Measurements from ENCODE around the gene ELL2. TPM values are rescaled to one million over a fixed set of nuclear protein-coding genes. Genes with fewer than 3 reads are reported as not detected.
"Not testable (repeated sequence)": the region's sequence is repeated elsewhere in the genome, so short reads cannot be mapped to it uniquely, and the experiment has no call there.

The ELL2 gene
- total RNA-seq, 1 donor from 2014 or later, result 21.6 TPM

DNA sequence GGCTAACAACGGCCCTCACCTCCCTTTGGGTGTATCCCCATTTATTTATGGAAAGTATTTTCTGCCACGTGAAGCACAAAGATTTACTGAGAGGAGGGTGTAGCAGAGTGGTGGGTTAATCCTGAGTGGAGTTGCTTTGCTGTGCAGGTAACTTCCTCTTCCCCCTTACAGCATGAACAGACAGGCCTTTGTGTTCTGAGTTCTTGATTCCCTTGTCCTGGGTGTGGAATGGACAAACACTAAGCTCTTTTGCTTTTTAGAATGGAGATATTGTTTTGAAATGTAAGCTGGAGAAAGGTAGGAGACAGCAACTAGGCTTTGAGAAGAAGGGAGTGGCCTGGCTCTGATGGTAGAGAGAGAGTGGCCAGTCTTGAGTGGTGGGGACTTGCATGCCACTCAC lies 122.0 kb downstream of the ELL2 start:
- peaks cover 3% of the 10 kb centered on the region for H3K27me3 Mint-ChIP-seq (ENCODE audit: unreplicated experiment)
- no peak for TF ChIP-seq CTCF (IDR thresholded peaks at IDR 0.05; ENCODE audit: unreplicated experiment)
- H3K9me3 Mint-ChIP-seq (ENCODE audit: unreplicated experiment), result no peaks in the 10 kb centered on the region
- DNase-seq (ENCODE audit: low spot score), result no peak
- H3K27ac Mint-ChIP-seq (ENCODE audit: unreplicated experiment), result no peak overlapping the region
- H3K36me3 Mint-ChIP-seq (ENCODE audit: low read depth, unreplicated experiment), result peaks cover 4% of the 10 kb centered on the region
- H3K4me3 Mint-ChIP-seq (ENCODE audit: unreplicated experiment), result no peak overlapping the region
- H3K4me1 Mint-ChIP-seq (ENCODE audit: unreplicated experiment), result peaks cover 14% of the 10 kb centered on the region

- Mint-ChIP-seq H3K4me1 (ENCODE audit: unreplicated experiment) (peaks cover 16% of the 10 kb centered on the region), H3K4me3 (ENCODE audit: unreplicated experiment) (no peak overlapping the region), H3K36me3 (ENCODE audit: low read depth, unreplicated experiment) (peaks cover 4% of the 10 kb centered on the region), H3K27me3 (ENCODE audit: unreplicated experiment) (peaks cover 3% of the 10 kb centered on the region), H3K9me3 (ENCODE audit: unreplicated experiment) (no peaks in the 10 kb centered on the region), H3K27ac (ENCODE audit: unreplicated experiment) (no peak overlapping the region)
- TF ChIP-seq CTCF (IDR thresholded peaks at IDR 0.05; ENCODE audit: unreplicated experiment), result no peak
- no peak for DNase-seq (ENCODE audit: low spot score)
These were observed 123.1 kb downstream of the ELL2 start for GRCh38 chr5:95838556-95838955.

DNA sequence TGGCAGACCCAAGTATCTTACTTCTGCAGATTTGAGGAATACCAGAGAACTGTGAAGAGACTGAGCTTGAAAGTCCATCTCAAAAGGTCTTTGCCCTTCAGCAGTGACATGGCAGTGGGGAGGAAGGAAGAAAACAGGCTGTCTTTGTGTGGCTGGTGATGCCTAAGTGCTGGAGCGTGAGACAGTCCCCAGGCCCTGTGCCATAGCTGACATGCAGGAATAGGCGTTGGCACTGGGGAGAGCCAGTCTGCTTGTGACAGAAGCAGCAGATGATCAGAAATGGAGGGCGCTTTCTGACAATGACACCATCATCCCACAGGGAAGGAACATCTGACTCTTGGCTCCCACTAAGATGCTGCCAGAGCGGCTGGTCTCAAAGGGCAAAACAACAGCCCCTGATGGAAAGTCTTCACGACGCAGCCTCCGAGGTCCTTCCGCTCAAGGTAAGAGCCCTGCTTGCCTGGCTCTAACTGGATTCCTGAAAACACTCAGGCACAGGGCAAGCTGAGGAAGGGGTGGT lies 123.6 kb downstream of the ELL2 start:
- no peak overlapping the region for H3K27ac Mint-ChIP-seq (ENCODE audit: unreplicated experiment)
- H3K9me3 Mint-ChIP-seq (ENCODE audit: unreplicated experiment), result no peaks in the 10 kb centered on the region
- no peak for DNase-seq (ENCODE audit: low spot score)
- H3K4me1 Mint-ChIP-seq (ENCODE audit: unreplicated experiment), result peaks cover 13% of the 10 kb centered on the region
- no peak overlapping the region for H3K4me3 Mint-ChIP-seq (ENCODE audit: unreplicated experiment)
- H3K27me3 Mint-ChIP-seq (ENCODE audit: unreplicated experiment), result peaks cover 3% of the 10 kb centered on the region
- TF ChIP-seq CTCF (IDR thresholded peaks at IDR 0.05; ENCODE audit: unreplicated experiment), result no peak
- peaks cover 4% of the 10 kb centered on the region for H3K36me3 Mint-ChIP-seq (ENCODE audit: low read depth, unreplicated experiment)

DNA sequence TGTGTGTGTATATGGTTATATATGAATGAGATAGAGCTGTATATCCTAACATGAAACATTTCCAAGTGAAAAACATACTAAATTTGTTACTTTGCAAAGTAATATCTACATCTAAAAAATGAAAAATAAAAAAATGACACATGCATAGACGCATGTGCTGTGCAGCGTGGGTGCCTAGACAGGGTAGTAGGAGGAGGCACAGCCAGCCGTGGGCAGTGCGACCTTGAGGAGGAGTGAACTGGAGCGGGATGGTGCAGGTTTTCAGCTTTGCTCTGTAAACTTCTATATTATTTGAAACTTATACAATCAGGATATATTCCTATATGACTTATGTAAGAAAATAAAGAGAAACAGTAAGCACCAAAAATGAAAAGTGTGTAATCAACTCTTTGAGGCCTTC lies 124.2 kb downstream of the ELL2 start:
- no peak for DNase-seq (ENCODE audit: low spot score)
- Mint-ChIP-seq H3K27ac (ENCODE audit: unreplicated experiment) (no peak overlapping the region), H3K4me3 (ENCODE audit: unreplicated experiment) (no peak overlapping the region), H3K4me1 (ENCODE audit: unreplicated experiment) (peaks cover 8% of the 10 kb centered on the region), H3K36me3 (ENCODE audit: low read depth, unreplicated experiment) (peaks cover 4% of the 10 kb centered on the region), H3K27me3 (ENCODE audit: unreplicated experiment) (peaks cover 3% of the 10 kb centered on the region), H3K9me3 (ENCODE audit: unreplicated experiment) (no peaks in the 10 kb centered on the region)
- TF ChIP-seq CTCF (IDR thresholded peaks at IDR 0.05; ENCODE audit: unreplicated experiment), result no peak

DNA sequence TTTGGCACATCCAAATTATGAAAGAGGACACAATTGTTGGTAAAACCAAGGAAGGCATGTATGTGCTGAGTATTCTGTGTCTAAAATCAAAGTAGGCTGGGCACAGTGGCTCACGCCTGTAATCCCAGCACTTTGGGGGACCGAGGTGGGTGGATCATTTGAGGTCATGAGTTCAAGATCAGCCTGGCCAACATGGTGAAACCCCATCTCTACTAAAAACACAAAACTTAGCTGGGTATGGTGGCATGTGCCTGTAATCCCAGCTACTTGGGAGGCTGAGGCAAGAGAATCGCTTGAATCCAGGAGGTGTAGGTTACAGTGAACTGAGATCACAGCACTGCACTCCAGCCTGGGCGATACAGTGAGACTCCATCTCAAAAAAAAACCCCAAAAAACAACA lies 124.7 kb downstream of the ELL2 start:
- not testable (repeated sequence) for H3K4me3 Mint-ChIP-seq (ENCODE audit: unreplicated experiment); H3K9me3 Mint-ChIP-seq (ENCODE audit: unreplicated experiment); DNase-seq (ENCODE audit: low spot score); H3K27ac Mint-ChIP-seq (ENCODE audit: unreplicated experiment); H3K36me3 Mint-ChIP-seq (ENCODE audit: low read depth, unreplicated experiment); H3K4me1 Mint-ChIP-seq (ENCODE audit: unreplicated experiment); H3K27me3 Mint-ChIP-seq (ENCODE audit: unreplicated experiment)

Measured in endothelial cell (in vitro differentiated cells).